H1 (cell line): Measurements from ENCODE around the gene PC. TPM values are rescaled to one million over a fixed set of nuclear protein-coding genes. Genes with fewer than 3 reads are reported as not detected.
A peak's percentile ranks its signal among the peaks of the same experiment; 100 is the strongest.

Experiments
- CTCF ChIA-PET: fragments of 300-600 bp; sonication (Branson Sonifier 250); formaldehyde crosslinking; loops from one replicate; lab custom pipeline; 2021; ENCODE audit not compliant: partially characterized antibody; lab: Charles Lee
- POLR2A ChIA-PET: fragments of 300-600 bp; sonication (Branson Sonifier 250); formaldehyde crosslinking; loops from one replicate; lab custom pipeline; 2021; ENCODE audit warnings: inconsistent platforms; ENCODE audit not compliant: partially characterized antibody; lab: Charles Lee
- DNase-seq, 2 experiments: peaks; one replicate each; pipeline versions ENCODE4 v3.0.0 to v3.0.0-alpha.2; 2010 to 2022; ENCODE audit warnings: low spot score in 2 of 2, low read depth in 1 of 2, mixed read lengths in 1 of 2
- FAIRE-seq: peaks from 2 replicates; lab custom pipeline; 2011; peaks lifted over from hg19 to GRCh38; lab: Jason Lieb, UNC
- H2AFZ ChIP-seq: 2 replicates; pipeline ENCODE4 v1.8.1; 2012; ENCODE audit warnings: low read length, inconsistent platforms
- H2AK5ac ChIP-seq: 2 replicates; pipeline ENCODE4 v1.6.1; 2013; ENCODE audit warnings: low read depth, low read length
- H2BK120ac ChIP-seq: replicated peaks from 2 replicates; pipeline ENCODE3; 2013; ENCODE audit warnings: low read depth, low read length, inconsistent platforms
- H2BK12ac ChIP-seq: 2 replicates; pipeline ENCODE4 v1.6.1; 2013; ENCODE audit warnings: low read depth, low read length
- H2BK15ac ChIP-seq: 2 replicates; pipeline ENCODE4 v1.6.1; 2013; ENCODE audit warnings: low read length
- H2BK20ac ChIP-seq: 2 replicates; pipeline ENCODE4 v1.6.1; 2013; ENCODE audit warnings: low read length
- H2BK5ac ChIP-seq: 2 replicates; pipeline ENCODE4 v1.6.1; 2013; ENCODE audit warnings: low read depth, low read length
- H3K14ac ChIP-seq: 2 replicates; pipeline ENCODE4 v1.6.1; 2013; ENCODE audit warnings: inconsistent platforms; ENCODE audit not compliant: insufficient read length
- H3K18ac ChIP-seq: 2 replicates; pipeline ENCODE4 v1.6.1; 2013; ENCODE audit warnings: low read length; ENCODE audit errors: extremely low read depth
- H3K23ac ChIP-seq: 2 replicates; pipeline ENCODE4 v1.6.1; 2013; ENCODE audit warnings: inconsistent platforms; ENCODE audit not compliant: insufficient read length
- H3K23me2 ChIP-seq: 2 replicates; pipeline ENCODE4 v1.6.1; 2013; ENCODE audit warnings: low read depth, low read length
- H3K27ac ChIP-seq: 2 replicates; pipeline ENCODE4 v1.6.1; 2011; ENCODE audit warnings: low read depth, low read length, inconsistent platforms
- H3K27me3 ChIP-seq, 4 experiments: replicated peaks in 1 of 4; 1 replicate in 1 of 4; 2 replicates in 3 of 4; pipeline versions ENCODE4 v1.6.1 to v1.8.1; 2011 to 2013; ENCODE audit warnings: low read length in 3 of 4, mild to moderate bottlenecking in 3 of 4, inconsistent platforms in 2 of 4, mixed read lengths in 2 of 4, moderate library complexity in 1 of 4; ENCODE audit not compliant: control insufficient read depth in 3 of 4, insufficient read depth in 3 of 4; ENCODE audit errors: extremely low read depth in 1 of 4
- H3K36me3 ChIP-seq, 4 experiments: 2 replicates each; pipeline versions ENCODE4 v1.6.1 to v1.8.1; 2011 to 2013; ENCODE audit warnings: mild to moderate bottlenecking in 4 of 4, low read length in 3 of 4, moderate library complexity in 2 of 4, control low read depth in 1 of 4, inconsistent platforms in 1 of 4; ENCODE audit not compliant: insufficient read depth in 4 of 4, control insufficient read depth in 2 of 4
- H3K4ac ChIP-seq: replicated peaks from 2 replicates; pipeline ENCODE3; 2013; ENCODE audit warnings: low read length, low read depth, mixed read lengths, inconsistent platforms; ENCODE audit not compliant: insufficient read length
- H3K4me1 ChIP-seq, 4 experiments: replicated peaks in 1 of 4; 1 replicate in 1 of 4; 2 replicates in 3 of 4; pipeline versions ENCODE4 v1.6.1 to v1.8.1; 2011 to 2013; ENCODE audit warnings: low read length in 3 of 4, inconsistent platforms in 2 of 4, mixed read lengths in 1 of 4; ENCODE audit not compliant: insufficient read depth in 4 of 4, control insufficient read depth in 3 of 4
- H3K4me2 ChIP-seq, 2 experiments: 2 replicates each; pipeline versions ENCODE4 v1.6.1 to v1.8.1; 2011 to 2013; ENCODE audit warnings: low read depth in 2 of 2, low read length in 2 of 2, control low read depth in 1 of 2, inconsistent platforms in 1 of 2, mild to moderate bottlenecking in 1 of 2; ENCODE audit not compliant: insufficient read depth in 1 of 2
- H3K4me3 ChIP-seq, 4 experiments: fragments of 200-600, 300-600 bp in 1 of 4; sonication (generic), shearing (Covaris generic), sonication (Bioruptor Twin) in 1 of 4; 2 replicates each; pipeline versions ENCODE4 v1.5.1 to v1.8.1; 2011 to 2016; ENCODE audit warnings: low read length in 4 of 4, low read depth in 3 of 4, control low read depth in 2 of 4, inconsistent platforms in 2 of 4, mild to moderate bottlenecking in 2 of 4, mixed read lengths in 1 of 4, moderate library complexity in 1 of 4; ENCODE audit not compliant: insufficient read depth in 2 of 4; ENCODE audit errors: extremely low read depth in 1 of 4
- H3K56ac ChIP-seq: replicated peaks from 2 replicates; pipeline ENCODE3; 2013; ENCODE audit warnings: low read depth, mild to moderate bottlenecking, mixed read lengths, low read length, inconsistent platforms; ENCODE audit not compliant: insufficient read length
- H3K79me1 ChIP-seq: 2 replicates; pipeline ENCODE4 v1.6.1; 2013; ENCODE audit warnings: low read depth, low read length, control low read depth
- H3K79me2 ChIP-seq, 2 experiments: 2 replicates each; pipeline versions ENCODE4 v1.6.1 to v1.8.1; 2012 to 2013; ENCODE audit warnings: low read length in 2 of 2, mild to moderate bottlenecking in 2 of 2, inconsistent platforms in 1 of 2; ENCODE audit not compliant: insufficient read depth in 2 of 2, control insufficient read depth in 1 of 2
- H3K9ac ChIP-seq, 4 experiments: replicated peaks in 1 of 4; 1 replicate in 1 of 4; 2 replicates in 3 of 4; pipeline versions ENCODE4 v1.6.1 to v1.8.1; 2011 to 2013; ENCODE audit warnings: low read depth in 3 of 4, low read length in 3 of 4, control low read depth in 2 of 4, mild to moderate bottlenecking in 2 of 4, moderate library complexity in 2 of 4, inconsistent platforms in 1 of 4; ENCODE audit errors: extremely low read depth in 1 of 4
- H3K9me3 ChIP-seq, 2 experiments: 2 replicates each; pipeline versions ENCODE4 v1.6.1 to v1.8.1; 2012 to 2013; ENCODE audit warnings: mild to moderate bottlenecking in 2 of 2, moderate library complexity in 2 of 2, control low read depth in 1 of 2, inconsistent platforms in 1 of 2, low read depth in 1 of 2, low read length in 1 of 2, mixed read lengths in 1 of 2; ENCODE audit not compliant: insufficient read depth in 2 of 2
- H4K20me1 ChIP-seq, 2 experiments: replicated peaks in 1 of 2; 2 replicates each; pipeline versions ENCODE3 to v1.8.1; 2011 to 2013; ENCODE audit warnings: inconsistent platforms in 2 of 2, low read length in 2 of 2, mild to moderate bottlenecking in 1 of 2; ENCODE audit not compliant: insufficient read depth in 2 of 2, control insufficient read depth in 1 of 2
- H4K5ac ChIP-seq: 2 replicates; pipeline ENCODE4 v1.6.1; 2013; ENCODE audit warnings: low read length, low read depth, mixed read lengths, inconsistent platforms; ENCODE audit not compliant: insufficient read length
- H4K8ac ChIP-seq: 2 replicates; pipeline ENCODE4 v1.8.0; 2013; ENCODE audit warnings: mild to moderate bottlenecking, moderate library complexity, low read length, inconsistent platforms; ENCODE audit not compliant: insufficient read depth; ENCODE audit errors: extremely low read depth
- H4K91ac ChIP-seq: replicated peaks from 2 replicates; pipeline ENCODE3; 2013; ENCODE audit warnings: low read length, mixed read lengths, inconsistent platforms; ENCODE audit not compliant: insufficient read length
- ATF2 ChIP-seq: IDR thresholded peaks from 2 replicates; pipeline ENCODE4 v1.6.1; 2012; ENCODE audit warnings: low read length, inconsistent platforms
- CBX8 ChIP-seq: fragments of 300-800, 300-1000 bp; sonication (generic); IDR thresholded peaks from 2 replicates; pipeline ENCODE4 v1.7.1; 2016; ENCODE audit warnings: low read depth, low read length, borderline replicate concordance
- CTCF ChIP-seq, 3 experiments: IDR thresholded peaks; 1 replicate in 2 of 3; 2 replicates in 1 of 3; pipeline versions ENCODE4 v1.5.1 to v1.6.1; 2011; ENCODE audit warnings: low read length in 3 of 3, mild to moderate bottlenecking in 3 of 3, inconsistent platforms in 2 of 3, low read depth in 1 of 3, moderate library complexity in 1 of 3; ENCODE audit not compliant: insufficient read depth in 1 of 3; ENCODE audit errors: control extremely low read depth in 1 of 3
- KDM5A ChIP-seq: fragments of 200-600 bp; IDR thresholded peaks from 2 replicates; pipeline ENCODE4 v1.7.1; 2012; ENCODE audit warnings: mild to moderate bottlenecking, low read length, inconsistent platforms, mixed read lengths
- RAD21 ChIP-seq, 2 experiments: IDR thresholded peaks in 1 of 2; conservative IDR thresholded peaks in 1 of 2; 2 replicates each; pipeline ENCODE4 v1.6.1; 2011; ENCODE audit warnings: low read depth in 2 of 2, low read length in 2 of 2, improper control_type of control experiment in 1 of 2, inconsistent platforms in 1 of 2, mild to moderate bottlenecking in 1 of 2, moderate library complexity in 1 of 2
- WGBS, 2 experiments: shearing (Covaris generic) in 1 of 2; methylation state at CpG; one replicate each; pipeline versions ENCODE4 v1.1.6 to v1.1.7; 2013 to 2015; ENCODE audit warnings: low lambda C conversion rate in 2 of 2, mixed read lengths in 2 of 2, inconsistent platforms in 1 of 2, low coverage in 1 of 2, missing lambda C conversion rate in 1 of 2; ENCODE audit not compliant: insufficient replicate concordance in 2 of 2, insufficient coverage in 1 of 2, insufficient read length in 1 of 2; ENCODE audit errors: extremely low coverage in 1 of 2, missing lambda C conversion rate in 1 of 2; 5-methylcytosine and 5-hydroxymethylcytosine counted together
- polyA plus RNA-seq, 7 experiments: library from polyadenylated mRNA; depleted of rRNA in 3 of 7; stranded (reverse) in 5 of 7; unstranded in 2 of 7; fragments of >200 nt in 5 of 7; fragments of 200-250 nt in 2 of 7; gene quantifications; 1 replicate in 5 of 7; 2 replicates in 1 of 7; 4 replicates in 1 of 7; pipeline versions ENCODE4 v1.2.1 to v1.2.3, GENCODE V29; 2011 to 2013; ENCODE audit warnings: missing spikeins in 2 of 7, mixed read lengths in 2 of 7
- total RNA-seq: library from RNA; stranded (reverse); fragmentation: NEBNext Ultra II Directional; extraction: Animal tissue kit (Norgen Biotek cat#: 25700); gene quantifications from 2 replicates; pipeline ENCODE4 v1.2.1, GENCODE V29; 2021

The PC gene
- total and polyA plus RNA-seq, 2 of the 8 experiments (the other 6 are each of a cell fraction or from before 2014, with no cell fraction given): 11.5 to 27.5 TPM

- H2AFZ ChIP-seq: no peak overlapping the region
- H3K4ac ChIP-seq: peak overlapping the region; percentile 45
- no peak overlapping the region for H2BK120ac ChIP-seq
- no peaks in the 10 kb centered on the region for H3K79me2 ChIP-seq
- no peak overlapping the region for H3K14ac ChIP-seq
- no peaks in the 10 kb centered on the region for H4K20me1 ChIP-seq
- no peak for DNase-seq
- CTCF ChIA-PET: interaction anchor here (0.7 to 5.7 kb wide), 19 partner anchors 8 to 95 kb away, joined by 3 to 27 read pairs (median 4); no protein-coding TSS in a partner anchor
- no peak overlapping the region for H3K27ac ChIP-seq
- no peak for FAIRE-seq
- no peak overlapping the region for H2BK20ac ChIP-seq
- H4K5ac ChIP-seq: no peak overlapping the region
- peak overlapping the region; percentile 73; the same call in 1 of the 2 replicates for H3K18ac ChIP-seq
- H4K91ac ChIP-seq: no peak overlapping the region
- WGBS, 2 experiments: 78% methylated on average over 14 of the region's 14 CpGs; no CpG with 5 or more reads in 1 of the 2 experiments
- peaks cover 5 to 21% (median 12%) of the 10 kb centered on the region in 4 experiments for H3K4me1 ChIP-seq
- no peak overlapping the region for H3K4me2 ChIP-seq
- no peak overlapping the region for H2BK5ac ChIP-seq
- H2BK15ac ChIP-seq: peak overlapping the region; percentile 61; the same call in 1 of the 2 replicates
- no peaks in the 10 kb centered on the region for H3K27me3 ChIP-seq
- H3K79me1 ChIP-seq: no peaks in the 10 kb centered on the region
- H3K23me2 ChIP-seq: no peaks in the 10 kb centered on the region
- H3K36me3 ChIP-seq: no peaks in the 10 kb centered on the region
- TF ChIP-seq RAD21 (IDR thresholded peaks at IDR 0.05 in 1 of 2, conservative IDR thresholded peaks at IDR 0.05 in 1 of 2; ENCODE audit: low read depth in 2 of 2, low read length in 2 of 2) (peak in 1 of 2 experiments; percentile 24; a peak in 1 of 4 replicates), CBX8 (no peak), ATF2 (no peak), CTCF (IDR thresholded peaks at IDR 0.05; ENCODE audit: control extremely low read depth in 1 of 3, insufficient read depth in 1 of 3, low read depth in 1 of 3, low read length in 3 of 3) (peak; percentile 18 to 35 (median 19); a peak in 3 of 4 replicates), KDM5A (no peak)
- peak overlapping the region; percentile 18 for H2BK12ac ChIP-seq
- POLR2A ChIA-PET: interaction anchor here (0.9 to 1.7 kb wide), 4 partner anchors 8 to 277 kb away, joined by 3 to 4 read pairs (median 4); partner anchors contain the start of genes RBM4 and RCE1
- no peak overlapping the region; the same call in 1 of the 2 replicates for H2AK5ac ChIP-seq
- peak overlapping the region; percentile 74; the same call in 1 of the 2 replicates for H4K8ac ChIP-seq
- H3K9ac ChIP-seq: no peak overlapping the region
- H3K4me3 ChIP-seq: no peak overlapping the region
- H3K9me3 ChIP-seq: no peaks in the 10 kb centered on the region
- H3K56ac ChIP-seq: no peak overlapping the region
- H3K23ac ChIP-seq: no peak overlapping the region
Measured at GRCh38 chr11:66915046-66915832, 42.9 kb downstream of the PC start.
